Lower leg skin (tissue), 4 donors: ENCODE data around the gene GRIK2. TPM values are rescaled to one million over a fixed set of nuclear protein-coding genes. Genes with fewer than 3 reads are reported as not detected.

Experiments
- DNase-seq, 2 donors: peaks; one replicate each; pipeline ENCODE4 v3.0.0-alpha.2; 2019; ENCODE audit warnings: low spot score in 2 of 2
- H3K4me3 ChIP-seq: fragments of 200-600 bp; sonication (generic); 2 replicates; pipeline ENCODE4 v1.5.1; 2017; ENCODE audit warnings: mild to moderate bottlenecking, low read depth; ENCODE audit not compliant: poor library complexity, severe bottlenecking
- POLR2A ChIP-seq, 2 donors: fragments of 450-650 bp; IDR thresholded peaks; one replicate each; pipeline ENCODE4 v1.6.1; 2016 to 2017; ENCODE audit warnings: antibody characterized with exemption in 2 of 2, mild to moderate bottlenecking in 1 of 2, moderate library complexity in 1 of 2
- WGBS, 2 donors: methylation state at CpG; one replicate each; pipeline ENCODE4 v1.1.5; 2018; 5-methylcytosine and 5-hydroxymethylcytosine counted together
- intact Hi-C: fragments of 100-400 bp; cut with DNase I; formaldehyde crosslinking; loops from one replicate; pipeline ENCODE4 v1.15.0; 2023; ENCODE audit warnings: low total_unique reads
- total RNA-seq, 4 donors: library from RNA; depleted of rRNA; stranded (reverse); fragments of >200 nt; gene quantifications; one replicate each; pipeline ENCODE4 v1.1.0, GENCODE V29; 2016
- TF ChIP-seq, protein P1 (sequence below), 3 donors: fragments of 450-650 bp; IDR thresholded peaks; one replicate each; pipeline ENCODE4 v1.5.1; 2016; ENCODE audit warnings: antibody characterized with exemption in 3 of 3, mild to moderate bottlenecking in 3 of 3, moderate library complexity in 2 of 3

Gene GRIK2
- total RNA-seq, 4 donors from 2014 or later: 0.04 to 2.0 (median 0.60) TPM

DNA sequence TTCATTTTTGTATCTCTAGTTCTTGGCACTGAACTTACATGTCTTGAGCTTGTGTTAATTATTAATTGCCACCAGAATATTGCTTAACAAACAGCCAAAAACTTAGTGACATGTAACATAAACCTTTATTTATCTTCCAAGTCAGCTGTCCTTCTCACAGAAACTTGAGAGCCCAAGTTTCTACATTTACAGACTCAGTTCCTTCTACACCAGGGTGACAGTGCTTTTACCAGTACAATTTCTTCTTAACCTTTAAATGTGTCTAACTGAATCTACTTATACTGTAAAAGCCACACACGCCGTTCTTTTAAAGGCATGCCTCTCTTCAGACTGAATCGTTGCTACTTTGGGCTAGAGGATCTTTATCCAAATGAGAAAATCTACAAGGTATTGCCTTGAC lies 539.2 kb downstream of the GRIK2 start:
- no peak overlapping the region for H3K4me3 ChIP-seq
- no peak for DNase-seq
- intact Hi-C loops: no loop called here
- TF ChIP-seq, protein P1, sequence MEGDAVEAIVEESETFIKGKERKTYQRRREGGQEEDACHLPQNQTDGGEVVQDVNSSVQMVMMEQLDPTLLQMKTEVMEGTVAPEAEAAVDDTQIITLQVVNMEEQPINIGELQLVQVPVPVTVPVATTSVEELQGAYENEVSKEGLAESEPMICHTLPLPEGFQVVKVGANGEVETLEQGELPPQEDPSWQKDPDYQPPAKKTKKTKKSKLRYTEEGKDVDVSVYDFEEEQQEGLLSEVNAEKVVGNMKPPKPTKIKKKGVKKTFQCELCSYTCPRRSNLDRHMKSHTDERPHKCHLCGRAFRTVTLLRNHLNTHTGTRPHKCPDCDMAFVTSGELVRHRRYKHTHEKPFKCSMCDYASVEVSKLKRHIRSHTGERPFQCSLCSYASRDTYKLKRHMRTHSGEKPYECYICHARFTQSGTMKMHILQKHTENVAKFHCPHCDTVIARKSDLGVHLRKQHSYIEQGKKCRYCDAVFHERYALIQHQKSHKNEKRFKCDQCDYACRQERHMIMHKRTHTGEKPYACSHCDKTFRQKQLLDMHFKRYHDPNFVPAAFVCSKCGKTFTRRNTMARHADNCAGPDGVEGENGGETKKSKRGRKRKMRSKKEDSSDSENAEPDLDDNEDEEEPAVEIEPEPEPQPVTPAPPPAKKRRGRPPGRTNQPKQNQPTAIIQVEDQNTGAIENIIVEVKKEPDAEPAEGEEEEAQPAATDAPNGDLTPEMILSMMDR (IDR thresholded peaks at IDR 0.05): no peak
- 94 to 95% methylated on average over 3 of the region's 3 CpGs for WGBS, 2 donors

DNA sequence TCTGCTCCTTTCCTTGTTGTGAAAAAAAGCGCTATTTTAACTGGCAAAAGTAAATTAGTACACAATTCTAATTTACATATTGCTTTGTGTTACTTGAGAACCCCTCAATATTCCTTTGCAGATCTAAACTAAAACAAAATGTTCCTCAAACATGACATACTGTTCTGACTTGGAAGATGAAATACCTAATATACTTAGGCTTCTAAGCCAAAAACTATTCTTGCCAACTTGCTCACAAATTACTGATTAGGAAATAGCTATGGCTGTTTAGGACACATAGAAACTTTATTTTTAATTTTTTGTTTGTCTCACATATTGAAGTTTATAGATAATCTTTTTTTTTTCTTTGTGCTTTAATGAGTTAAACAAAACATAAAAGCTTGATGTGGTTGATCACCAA lies 542.2 kb downstream of the GRIK2 start:
- 72 to 89% methylated on average over 1 of the region's 1 CpG for WGBS, 2 donors
- intact Hi-C loops: no loop called here
- DNase-seq: no peak
- TF ChIP-seq POLR2A (IDR thresholded peaks at IDR 0.05): no peak
- TF ChIP-seq, protein P1 (IDR thresholded peaks at IDR 0.05): no peak
- H3K4me3 ChIP-seq: no peak overlapping the region

DNA sequence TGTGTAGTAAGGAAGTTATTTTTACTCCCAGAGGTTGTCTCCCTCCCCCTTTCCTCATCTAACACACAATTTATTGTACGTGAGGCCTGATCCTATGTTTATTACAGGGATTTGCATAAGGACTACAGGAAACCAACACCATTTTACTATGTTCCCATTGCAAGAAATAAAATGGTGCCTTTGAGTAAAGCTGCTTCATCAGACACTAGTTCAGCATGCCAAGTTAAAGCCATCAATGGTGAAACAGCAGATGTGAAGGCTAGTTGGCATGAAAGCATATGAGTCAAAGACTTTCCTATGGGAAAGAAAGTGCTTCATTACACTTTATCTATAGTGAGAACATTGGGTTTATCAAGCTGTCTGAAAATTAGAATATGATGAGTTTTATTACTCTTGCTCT lies 543.0 kb downstream of the GRIK2 start:
- DNase-seq: no peak
- no peak for TF ChIP-seq POLR2A (IDR thresholded peaks at IDR 0.05)
- TF ChIP-seq, protein P1 (IDR thresholded peaks at IDR 0.05): no peak
- intact Hi-C loops: no loop called here
- WGBS, 2 donors: 82 to 84% methylated on average over 1 of the region's 1 CpG
- no peak overlapping the region for H3K4me3 ChIP-seq

DNA sequence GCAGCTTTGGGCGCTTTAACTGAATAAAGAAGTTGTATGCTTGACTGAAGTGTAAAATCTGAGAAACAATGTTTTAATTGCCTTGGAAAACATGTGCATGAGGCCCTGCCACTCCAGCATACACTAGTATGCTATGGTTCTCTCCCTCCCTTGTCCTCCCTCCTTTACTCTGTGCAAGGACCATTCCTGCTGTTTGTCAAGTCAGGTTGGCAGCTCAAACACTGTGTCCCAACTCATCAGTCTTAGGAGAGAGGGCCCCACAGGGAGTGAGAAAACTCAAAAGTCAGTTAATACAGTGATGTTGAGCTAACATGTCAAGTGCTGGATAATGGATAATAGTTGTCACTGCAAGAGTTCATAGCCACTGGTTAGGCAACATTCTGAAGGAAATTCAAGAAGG lies 543.6 kb downstream of the GRIK2 start:
- 98 to 100% methylated on average over 1 of the region's 1 CpG for WGBS, 2 donors
- no peak for DNase-seq
- TF ChIP-seq, protein P1 (IDR thresholded peaks at IDR 0.05): no peak
- no peak for TF ChIP-seq POLR2A (IDR thresholded peaks at IDR 0.05)
- H3K4me3 ChIP-seq: no peak overlapping the region
- intact Hi-C loops: no loop called here

DNA sequence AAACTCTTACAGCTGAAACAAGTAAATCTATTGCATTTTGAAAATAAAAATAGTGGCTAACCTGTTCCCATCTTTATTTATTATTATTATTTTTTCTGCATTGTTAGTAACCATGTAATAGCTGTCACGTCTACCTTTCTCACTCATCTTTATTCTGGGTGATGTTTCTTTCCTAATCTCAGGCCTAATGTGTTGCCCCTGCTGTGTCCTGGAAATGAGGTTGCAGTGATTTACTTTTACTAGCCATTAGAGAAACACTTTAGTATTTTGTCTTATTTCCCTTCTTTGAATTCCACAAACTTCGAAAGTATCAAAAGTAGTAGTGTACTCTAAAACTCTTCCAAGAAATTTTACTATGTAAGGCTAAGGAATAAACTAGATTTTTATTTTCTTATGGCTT lies 546.9 kb downstream of the GRIK2 start:
- no peak for TF ChIP-seq POLR2A (IDR thresholded peaks at IDR 0.05)
- TF ChIP-seq, protein P1 (IDR thresholded peaks at IDR 0.05): no peak
- no peak overlapping the region for H3K4me3 ChIP-seq
- WGBS, 2 donors: 88 to 90% methylated on average over 2 of the region's 2 CpGs
- intact Hi-C loops: no loop called here
- no peak for DNase-seq

DNA sequence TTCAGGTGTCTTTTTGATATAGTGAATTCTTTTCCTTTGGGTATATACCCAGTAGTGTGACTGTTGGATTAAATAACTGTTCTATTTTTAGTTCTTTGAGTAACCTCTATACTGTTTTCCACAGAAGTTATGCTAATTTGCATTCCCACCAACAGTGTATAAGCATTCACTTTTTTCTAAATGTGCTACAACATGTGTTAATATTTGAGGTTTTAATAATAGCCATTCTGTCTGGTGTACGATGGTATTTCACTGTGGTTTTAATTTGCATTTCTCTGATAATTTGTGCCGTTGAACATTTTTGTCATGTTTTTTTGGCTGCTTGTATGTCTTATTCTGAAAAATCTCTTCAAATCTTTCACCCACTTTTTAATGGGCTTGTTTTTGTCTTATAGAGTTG lies 563.5 kb downstream of the GRIK2 start:
- intact Hi-C loops: no loop called here
- no peak overlapping the region for H3K4me3 ChIP-seq
- DNase-seq: no peak
- 27 to 44% methylated on average over 2 of the region's 2 CpGs for WGBS, 2 donors
- TF ChIP-seq, protein P1 (IDR thresholded peaks at IDR 0.05): no peak
- TF ChIP-seq POLR2A (IDR thresholded peaks at IDR 0.05): no peak
